ENCODE data around the gene HPS5.
"Not testable (repeated sequence)": the region's sequence is repeated elsewhere in the genome, so short reads cannot be mapped to it uniquely, and the experiment has no call there.

HPS5 gene

DNA sequence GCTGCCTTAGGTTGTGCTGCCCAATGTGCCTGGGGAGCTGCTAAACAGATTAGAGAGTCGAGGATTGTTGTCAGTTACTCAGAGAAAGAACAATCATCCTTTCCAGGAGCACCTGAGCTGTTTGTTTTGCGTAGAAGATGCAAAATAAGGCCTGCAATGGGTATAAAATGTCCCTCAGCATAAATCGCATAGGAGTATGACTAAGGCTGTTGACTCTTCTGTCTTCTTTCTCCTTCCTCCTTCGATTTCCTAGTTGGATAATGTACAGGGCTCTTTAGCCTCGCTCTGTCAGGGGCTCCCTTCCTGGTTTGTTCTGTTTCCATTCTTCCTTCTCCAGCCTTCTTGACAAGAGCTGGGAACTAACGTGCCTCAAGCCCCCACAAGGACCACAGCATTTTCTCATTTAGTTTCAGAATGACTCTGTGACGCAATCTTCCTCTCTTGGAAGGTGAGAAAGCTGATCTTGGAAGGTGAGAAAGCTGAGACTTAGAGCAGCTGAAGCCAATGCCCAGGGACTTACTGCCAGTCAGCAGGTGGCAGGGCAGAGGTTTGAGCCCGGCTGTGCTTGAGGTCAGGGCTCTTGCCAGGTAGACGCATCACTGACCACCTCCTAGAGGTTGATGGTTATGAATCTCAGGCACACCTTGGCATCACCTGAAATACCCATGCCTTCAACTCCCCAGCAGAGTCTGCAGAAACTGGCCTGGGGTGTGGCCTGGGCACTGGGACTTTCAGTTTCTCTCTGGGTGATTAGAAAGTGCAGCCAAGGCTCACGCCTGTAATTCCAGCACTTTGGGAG, 54.4 kb downstream of the HPS5 start:
- DNase-seq, result not testable (repeated sequence)

DNA sequence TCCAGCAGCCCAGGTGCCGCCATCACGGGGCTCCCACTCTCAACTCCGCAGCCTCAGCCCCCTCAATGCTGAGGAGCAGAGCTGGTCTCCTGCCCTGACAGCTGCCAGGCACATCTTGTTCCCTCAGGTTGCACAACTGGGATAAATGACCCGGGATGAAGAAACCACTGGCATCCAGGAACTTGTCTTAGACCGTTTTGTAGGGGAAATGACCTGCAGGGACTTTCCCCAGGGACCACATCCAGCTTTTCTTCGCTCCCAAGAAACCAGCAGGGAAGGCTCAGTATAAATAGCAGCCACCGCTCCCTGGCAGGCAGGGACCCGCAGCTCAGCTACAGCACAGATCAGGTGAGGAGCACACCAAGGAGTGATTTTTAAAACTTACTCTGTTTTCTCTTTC, 56.0 kb downstream of the HPS5 start, which contains the start of gene SAA1:
Gene SAA1, plus strand, starts transcription at position 316 of the 400 bp plus-strand sequence. CDS start 624 bp downstream, outside the sequence.
- DNase-seq, result no peak

DNA sequence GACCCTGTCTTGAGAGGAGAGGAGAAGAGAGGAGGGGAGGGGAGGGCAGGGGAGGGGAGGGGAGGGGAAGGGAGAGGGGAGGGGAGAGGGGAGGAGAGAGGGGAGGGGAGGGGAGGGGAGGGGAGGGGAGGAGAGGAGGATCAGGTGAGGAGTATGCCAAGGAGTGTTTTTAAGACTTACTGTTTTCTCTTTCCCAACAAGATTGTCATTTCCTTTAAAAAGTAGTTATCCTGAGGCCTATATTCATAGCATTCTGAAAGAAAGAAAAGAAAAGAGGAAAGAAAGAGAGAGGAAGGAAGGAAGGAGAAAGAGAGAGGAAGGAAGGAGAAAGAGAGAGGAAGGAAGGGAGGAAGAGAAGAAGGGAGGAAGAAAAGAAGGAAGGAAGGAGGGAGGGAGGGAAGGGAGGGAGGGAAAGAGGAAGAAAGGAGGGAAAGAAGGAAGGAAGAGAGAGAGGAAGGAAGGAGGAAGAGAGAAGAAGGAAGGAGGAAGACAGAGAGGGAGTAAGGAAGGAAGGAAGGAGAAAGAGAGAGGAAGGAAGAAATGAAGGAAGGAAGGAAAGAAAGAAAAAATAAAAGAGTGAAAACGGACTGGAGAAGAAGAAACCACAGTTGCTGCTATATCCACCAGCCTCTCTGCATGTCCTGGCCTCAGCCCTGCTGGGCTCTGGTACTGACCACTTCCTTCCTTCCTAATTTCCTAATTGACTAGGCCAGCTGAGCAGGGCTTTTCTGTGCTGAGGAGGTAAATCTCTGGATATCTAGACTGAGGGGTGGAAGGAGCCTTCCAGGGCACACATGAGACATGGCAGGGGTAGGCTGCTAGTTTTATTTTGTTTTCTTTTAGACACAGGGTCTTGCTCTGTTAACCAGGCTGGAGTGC, 57.0 kb downstream of the HPS5 start:
- DNase-seq, result no peak

- no peak for DNase-seq
Observed at GRCh38 chr11:18264035-18264434, 57.9 kb downstream of the HPS5 start.

GRCh38 chr11:18262681-18263350, 59.1 kb downstream of the HPS5 start:
- DNase-seq, result not testable (repeated sequence)

DNA sequence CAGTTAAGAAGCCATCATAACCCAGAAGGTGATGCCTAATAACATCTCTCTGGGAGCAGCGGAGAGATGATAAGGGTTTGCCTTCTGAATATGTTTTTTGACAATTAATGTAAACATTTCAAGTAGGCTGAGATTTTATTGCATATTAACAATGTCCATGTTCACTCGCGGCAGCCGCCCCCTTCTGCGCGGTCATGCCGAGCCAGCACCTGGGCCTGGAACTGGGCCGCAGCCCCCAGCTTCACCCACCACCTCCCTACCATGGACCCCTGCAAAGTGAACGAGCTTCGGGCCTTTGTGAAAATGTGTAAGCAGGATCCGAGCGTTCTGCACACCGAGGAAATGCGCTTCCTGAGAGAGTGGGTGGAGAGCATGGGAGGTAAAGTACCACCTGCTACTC, 60.2 kb downstream of the HPS5 start:
- DNase-seq, result no peak

GRCh38 chr11:18259259-18259658, 62.7 kb downstream of the HPS5 start:
- DNase-seq, result no peak

DNA sequence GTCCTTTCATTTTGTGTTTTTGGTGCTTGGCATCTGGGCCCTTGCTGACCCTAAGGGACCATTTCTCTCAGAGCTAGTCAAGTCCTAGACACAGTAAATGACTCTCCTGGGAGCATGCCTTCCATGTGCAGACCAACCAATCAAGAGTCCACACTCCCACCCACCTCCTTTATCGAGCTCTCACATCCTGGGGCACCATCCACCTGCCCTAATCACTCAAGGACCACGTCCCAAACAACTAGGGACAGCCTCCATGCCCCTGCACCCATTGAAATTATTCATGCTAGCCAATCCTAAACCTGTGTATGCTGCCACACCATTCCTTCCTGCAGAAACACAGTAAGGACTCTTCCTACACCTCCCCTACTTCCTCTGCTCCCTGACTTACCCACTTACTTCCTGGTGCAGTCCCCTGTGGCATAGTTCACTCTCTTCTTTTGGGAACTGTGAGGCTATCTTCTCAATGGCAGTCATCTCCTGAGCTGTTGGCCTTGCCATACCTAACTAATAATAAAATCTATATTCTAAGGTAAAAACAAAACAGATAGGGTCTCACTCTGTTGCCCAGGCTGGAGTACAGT, 67.1 kb downstream of the HPS5 start:
- DNase-seq, result no peak

GRCh38 chr11:18253778-18254338, 68.1 kb downstream of the HPS5 start:
- DNase-seq, result no peak

GRCh38 chr11:18253233-18253632, 68.7 kb downstream of the HPS5 start:
- no peak for DNase-seq

DNA sequence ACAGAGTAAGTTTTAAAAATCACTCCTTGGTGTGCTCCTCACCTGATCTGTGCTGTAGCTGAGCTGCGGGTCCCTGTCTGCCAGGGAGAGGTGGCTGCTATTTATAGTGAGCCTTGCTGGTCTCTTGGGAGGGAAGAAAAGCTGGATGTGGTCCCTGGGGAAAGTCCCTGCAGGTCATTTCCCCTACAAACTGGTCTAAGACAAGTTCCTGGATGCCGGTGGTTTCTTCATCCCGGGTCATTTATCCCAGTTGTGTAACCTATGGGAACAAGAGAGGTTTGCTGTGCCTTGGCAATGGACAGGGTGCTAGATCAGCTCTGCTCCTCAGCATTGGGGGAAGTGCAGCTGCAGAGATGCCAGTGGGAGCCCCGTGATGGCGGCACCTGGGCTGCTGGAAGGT, 73.4 kb downstream of the HPS5 start, which contains the start of gene SAA2:
Gene SAA2, minus strand, starts transcription at position 108 of the 400 bp plus-strand sequence. CDS start 657 bp downstream, outside the sequence.
- DNase-seq, result no peak

GRCh38 chr11:18247191-18247581, 74.8 kb downstream of the HPS5 start:
- DNase-seq, result not testable (repeated sequence)

- peak; percentile 65 for DNase-seq
Observed at GRCh38 chr11:18246379-18247190, 75.4 kb downstream of the HPS5 start.

- no peak for DNase-seq
Observed at GRCh38 chr11:18245396-18245795, 76.5 kb downstream of the HPS5 start.

DNA sequence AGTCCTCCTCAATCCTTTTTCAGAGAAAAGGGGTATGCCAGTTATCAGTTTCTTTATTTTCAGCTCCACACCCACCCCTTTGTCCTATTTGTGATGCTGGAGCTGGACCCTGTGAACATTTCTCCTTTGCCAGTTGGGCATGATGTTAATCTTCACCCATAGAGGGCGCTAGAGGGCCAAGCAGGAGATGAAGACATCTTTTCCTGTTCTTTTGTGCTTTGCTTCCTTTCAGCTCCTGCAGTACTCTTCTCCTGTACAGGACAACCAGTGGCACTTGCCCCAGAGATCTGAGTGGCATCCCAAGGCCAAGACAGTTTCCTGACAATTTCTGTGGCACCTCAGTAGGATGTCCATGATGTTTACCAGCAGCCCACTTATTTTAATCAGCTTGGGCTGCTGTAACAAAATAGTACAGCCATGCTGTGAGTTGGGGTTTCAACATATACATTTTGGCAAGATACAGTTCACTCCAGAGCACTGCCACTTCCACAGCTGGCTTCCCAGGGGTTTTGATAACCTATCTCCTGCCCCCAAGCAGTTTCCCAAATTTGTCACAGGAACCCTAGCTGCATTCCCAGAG, 78.1 kb downstream of the HPS5 start:
- peak; percentile 80 for DNase-seq

- DNase-seq, result no peak
Observed at GRCh38 chr11:18239655-18240054, 82.3 kb downstream of the HPS5 start.

DNA sequence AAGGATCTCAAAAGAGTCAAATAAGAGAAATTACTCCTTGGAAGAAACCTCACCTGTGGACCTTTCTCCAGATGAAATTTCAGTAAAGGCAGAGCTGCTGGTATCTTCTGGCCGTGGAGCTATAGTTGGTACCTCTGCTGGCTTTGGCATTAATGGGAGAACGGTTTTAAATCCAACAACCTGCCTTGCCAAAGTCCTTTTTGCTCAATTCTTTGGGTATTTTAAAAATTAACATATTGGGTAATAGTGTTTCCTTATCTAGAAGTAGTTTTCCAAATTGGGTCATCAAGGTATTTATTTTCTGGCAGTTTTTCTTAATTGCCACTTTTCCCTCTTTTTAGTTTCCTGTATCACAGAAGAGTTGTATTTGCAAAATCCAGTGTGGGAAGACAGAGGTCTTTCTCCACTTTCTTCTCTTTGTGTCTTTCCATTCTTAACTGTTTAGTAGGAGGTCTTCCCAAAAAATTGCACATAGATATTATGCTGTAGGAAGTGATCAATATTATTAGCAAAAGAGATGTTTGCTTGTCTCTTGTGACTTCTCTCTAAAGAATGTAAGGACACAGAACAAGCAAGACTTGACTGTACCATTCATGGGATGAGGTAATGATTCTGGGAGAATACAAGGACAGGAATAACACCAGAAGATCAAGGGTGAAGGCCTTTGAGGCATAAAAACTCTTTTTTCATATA, 85.1 kb downstream of the HPS5 start, which contains the start of gene SAA4:
Gene SAA4, minus strand, starts transcription at position 139 of the 693 bp plus-strand sequence. CDS start 876 bp downstream, outside the sequence.
- no peak for DNase-seq

DNA sequence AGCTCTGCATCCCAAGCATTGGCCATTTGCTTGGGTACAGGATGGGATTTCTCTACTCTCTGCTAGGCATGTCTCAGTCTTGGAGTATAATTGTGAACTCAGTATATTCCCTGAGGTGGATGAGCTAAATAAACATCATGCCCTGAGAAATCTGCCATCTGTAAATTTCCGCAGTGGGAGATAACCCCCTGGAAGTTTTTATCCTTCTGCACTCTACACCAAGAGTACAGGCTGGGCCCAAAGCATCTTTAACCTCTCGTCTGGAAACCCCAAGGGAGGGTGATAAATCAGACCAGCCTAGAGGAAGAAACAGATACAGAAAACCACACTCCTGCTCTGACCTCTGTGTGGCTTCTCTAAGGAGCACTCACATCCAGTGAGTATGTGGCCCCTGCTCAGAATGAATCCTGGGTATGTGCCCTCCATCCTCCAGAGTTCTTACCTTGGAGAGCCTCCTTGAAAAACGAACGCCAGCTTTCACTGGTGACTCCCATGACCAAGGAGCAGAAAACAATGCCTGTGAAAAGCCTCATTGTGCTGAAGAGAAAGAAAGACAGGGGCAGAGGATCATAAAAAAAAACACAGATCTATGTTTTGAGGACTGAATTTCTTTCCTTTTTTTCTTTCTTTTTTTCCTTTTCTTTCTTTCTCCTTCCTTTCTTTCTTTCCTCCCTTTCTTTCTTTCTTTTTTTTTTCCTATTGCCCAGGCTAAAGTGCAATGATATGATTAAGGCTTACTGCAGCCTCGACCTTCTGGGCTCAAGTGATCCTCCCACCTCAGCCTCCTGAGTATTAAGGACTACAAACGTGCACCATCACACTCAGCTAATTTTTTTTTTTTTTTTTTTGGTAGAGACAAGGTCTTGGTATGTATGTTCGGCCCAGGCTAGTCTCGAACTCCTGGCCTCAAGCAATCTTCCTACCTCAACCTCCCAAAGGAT, 86.3 kb downstream of the HPS5 start:
- DNase-seq, result no peak

- DNase-seq, result no peak
Observed at GRCh38 chr11:18233912-18234311, 88.0 kb downstream of the HPS5 start.
